ENCODE measurements around the gene FOXK1. TPM values are rescaled to one million over a fixed set of nuclear protein-coding genes. Genes with fewer than 3 reads are reported as not detected.

The FOXK1 gene
- total RNA-seq, 3 donors from 2014 or later, result 30.1 to 48.5 (median 33.4) TPM

GRCh38 chr7:4653771-4654170, 28.3 kb upstream of the FOXK1 start:
- Histone ChIP-seq H3K9me3 (no peaks in the 10 kb centered on the region), H3K4me3 (no peak overlapping the region), H3K4me1 (ENCODE audit: low read depth) (no peaks in the 10 kb centered on the region), H3K36me3 (ENCODE audit: low read depth) (no peaks in the 10 kb centered on the region)
- DNase-seq, result no peak
- no peak for ATAC-seq
- TF ChIP-seq, protein P1, sequence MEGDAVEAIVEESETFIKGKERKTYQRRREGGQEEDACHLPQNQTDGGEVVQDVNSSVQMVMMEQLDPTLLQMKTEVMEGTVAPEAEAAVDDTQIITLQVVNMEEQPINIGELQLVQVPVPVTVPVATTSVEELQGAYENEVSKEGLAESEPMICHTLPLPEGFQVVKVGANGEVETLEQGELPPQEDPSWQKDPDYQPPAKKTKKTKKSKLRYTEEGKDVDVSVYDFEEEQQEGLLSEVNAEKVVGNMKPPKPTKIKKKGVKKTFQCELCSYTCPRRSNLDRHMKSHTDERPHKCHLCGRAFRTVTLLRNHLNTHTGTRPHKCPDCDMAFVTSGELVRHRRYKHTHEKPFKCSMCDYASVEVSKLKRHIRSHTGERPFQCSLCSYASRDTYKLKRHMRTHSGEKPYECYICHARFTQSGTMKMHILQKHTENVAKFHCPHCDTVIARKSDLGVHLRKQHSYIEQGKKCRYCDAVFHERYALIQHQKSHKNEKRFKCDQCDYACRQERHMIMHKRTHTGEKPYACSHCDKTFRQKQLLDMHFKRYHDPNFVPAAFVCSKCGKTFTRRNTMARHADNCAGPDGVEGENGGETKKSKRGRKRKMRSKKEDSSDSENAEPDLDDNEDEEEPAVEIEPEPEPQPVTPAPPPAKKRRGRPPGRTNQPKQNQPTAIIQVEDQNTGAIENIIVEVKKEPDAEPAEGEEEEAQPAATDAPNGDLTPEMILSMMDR (IDR thresholded peaks at IDR 0.05), result no peak
- intact Hi-C loops (cut with DNase I, micrococcal nuclease), result no loop called here

DNA sequence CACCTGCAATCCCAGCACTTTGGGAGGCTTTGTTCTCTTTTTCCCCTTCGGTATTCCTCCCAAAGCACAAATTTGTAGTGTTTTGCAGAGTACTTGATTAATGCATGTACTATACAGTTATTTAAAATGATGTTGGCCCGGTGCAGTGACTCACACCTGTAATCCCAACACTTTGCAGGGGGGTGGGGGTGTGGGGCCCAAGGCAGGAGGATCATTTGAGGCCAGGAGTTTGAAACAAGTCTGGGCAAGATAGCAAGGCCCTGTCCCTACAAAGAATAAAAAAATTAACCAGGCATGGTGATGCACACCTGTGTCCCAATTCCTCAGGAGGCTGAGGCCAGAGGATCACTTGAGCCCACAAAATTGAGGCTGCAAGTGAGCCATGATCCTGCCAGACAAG, 26.8 kb upstream of the FOXK1 start:
- H3K9me3 ChIP-seq, result peaks cover 6% of the 10 kb centered on the region
- H3K4me3 ChIP-seq, result no peak overlapping the region
- intact Hi-C loops (cut with DNase I, micrococcal nuclease), result no loop called here
- no peaks in the 10 kb centered on the region for H3K4me1 ChIP-seq (ENCODE audit: low read depth)
- TF ChIP-seq, protein P1 (IDR thresholded peaks at IDR 0.05), result no peak
- no peaks in the 10 kb centered on the region for H3K36me3 ChIP-seq (ENCODE audit: low read depth)
- ATAC-seq (no peak), DNase-seq (no peak)

DNA sequence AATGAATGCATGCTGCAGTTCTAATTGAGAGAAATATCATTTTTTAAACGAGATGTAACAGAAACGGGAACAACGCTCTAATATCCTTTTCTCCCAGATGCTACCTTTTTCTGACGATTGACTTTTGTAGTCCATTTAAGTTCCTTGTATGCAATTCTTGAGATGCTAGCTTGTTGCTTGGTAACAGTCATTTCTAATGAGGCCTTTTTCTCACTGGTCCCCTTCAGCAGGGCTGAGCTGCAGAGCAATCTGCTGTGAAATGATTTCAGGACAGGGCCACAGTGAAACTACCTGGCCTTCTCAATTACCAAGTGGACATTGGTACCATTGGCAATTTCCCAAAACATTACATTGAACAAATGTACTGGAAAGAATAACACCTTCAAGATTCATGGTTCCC, 26.2 kb upstream of the FOXK1 start:
- H3K36me3 ChIP-seq (ENCODE audit: low read depth), result no peaks in the 10 kb centered on the region
- H3K9me3 ChIP-seq, result peaks cover 7% of the 10 kb centered on the region
- DNase-seq (no peak), ATAC-seq (no peak)
- intact Hi-C loops (cut with DNase I, micrococcal nuclease), result no loop called here
- TF ChIP-seq, protein P1 (IDR thresholded peaks at IDR 0.05), result no peak
- no peaks in the 10 kb centered on the region for H3K4me1 ChIP-seq (ENCODE audit: low read depth)
- H3K4me3 ChIP-seq, result no peak overlapping the region

GRCh38 chr7:4657640-4658417, 24.3 kb upstream of the FOXK1 start:
- ATAC-seq (no peak), DNase-seq (no peak)
- intact Hi-C loops (cut with DNase I, micrococcal nuclease), result no loop called here
- H3K4me1 ChIP-seq (ENCODE audit: low read depth), result no peaks in the 10 kb centered on the region
- no peaks in the 10 kb centered on the region for H3K36me3 ChIP-seq (ENCODE audit: low read depth)
- peaks cover 7% of the 10 kb centered on the region for H3K9me3 ChIP-seq
- no peak overlapping the region for H3K4me3 ChIP-seq
- TF ChIP-seq, protein P1 (IDR thresholded peaks at IDR 0.05), result no peak

- ATAC-seq (no peak), DNase-seq (no peak)
- intact Hi-C loops (cut with DNase I, micrococcal nuclease), result no loop called here
- peaks cover 7% of the 10 kb centered on the region for H3K9me3 ChIP-seq
- TF ChIP-seq, protein P1 (IDR thresholded peaks at IDR 0.05), result no peak
- H3K36me3 ChIP-seq (ENCODE audit: low read depth), result no peaks in the 10 kb centered on the region
- H3K4me3 ChIP-seq, result no peak overlapping the region
- H3K4me1 ChIP-seq (ENCODE audit: low read depth), result no peaks in the 10 kb centered on the region
Measured at GRCh38 chr7:4659551-4660286, 22.4 kb upstream of the FOXK1 start.
